ENCODE data around the gene MORN5.

- TF ChIP-seq, protein P1, sequence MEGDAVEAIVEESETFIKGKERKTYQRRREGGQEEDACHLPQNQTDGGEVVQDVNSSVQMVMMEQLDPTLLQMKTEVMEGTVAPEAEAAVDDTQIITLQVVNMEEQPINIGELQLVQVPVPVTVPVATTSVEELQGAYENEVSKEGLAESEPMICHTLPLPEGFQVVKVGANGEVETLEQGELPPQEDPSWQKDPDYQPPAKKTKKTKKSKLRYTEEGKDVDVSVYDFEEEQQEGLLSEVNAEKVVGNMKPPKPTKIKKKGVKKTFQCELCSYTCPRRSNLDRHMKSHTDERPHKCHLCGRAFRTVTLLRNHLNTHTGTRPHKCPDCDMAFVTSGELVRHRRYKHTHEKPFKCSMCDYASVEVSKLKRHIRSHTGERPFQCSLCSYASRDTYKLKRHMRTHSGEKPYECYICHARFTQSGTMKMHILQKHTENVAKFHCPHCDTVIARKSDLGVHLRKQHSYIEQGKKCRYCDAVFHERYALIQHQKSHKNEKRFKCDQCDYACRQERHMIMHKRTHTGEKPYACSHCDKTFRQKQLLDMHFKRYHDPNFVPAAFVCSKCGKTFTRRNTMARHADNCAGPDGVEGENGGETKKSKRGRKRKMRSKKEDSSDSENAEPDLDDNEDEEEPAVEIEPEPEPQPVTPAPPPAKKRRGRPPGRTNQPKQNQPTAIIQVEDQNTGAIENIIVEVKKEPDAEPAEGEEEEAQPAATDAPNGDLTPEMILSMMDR (IDR thresholded peaks at IDR 0.05), result no peak
- no peak for TF ChIP-seq EZH2 (IDR thresholded peaks at IDR 0.05; ENCODE audit: borderline replicate concordance, insufficient read depth, low read depth, low read length, poor library complexity, severe bottlenecking)
Observed at GRCh38 chr9:122226142-122226757, 66.5 kb downstream of the MORN5 start.
